HG03558 (cell line): ENCODE data around the gene CSTPP1.
A peak's percentile ranks its signal among the peaks of the same experiment; 100 is the strongest.

Experiments
- ATAC-seq: cut with Tn5 transposase; IDR thresholded peaks from one replicate; pipeline ENCODE4 v1.9.1; 2021; ENCODE audit warnings: moderate number of reproducible peaks; ENCODE audit not compliant: unreplicated experiment; ENCODE audit errors: extremely low read depth

Gene CSTPP1

DNA sequence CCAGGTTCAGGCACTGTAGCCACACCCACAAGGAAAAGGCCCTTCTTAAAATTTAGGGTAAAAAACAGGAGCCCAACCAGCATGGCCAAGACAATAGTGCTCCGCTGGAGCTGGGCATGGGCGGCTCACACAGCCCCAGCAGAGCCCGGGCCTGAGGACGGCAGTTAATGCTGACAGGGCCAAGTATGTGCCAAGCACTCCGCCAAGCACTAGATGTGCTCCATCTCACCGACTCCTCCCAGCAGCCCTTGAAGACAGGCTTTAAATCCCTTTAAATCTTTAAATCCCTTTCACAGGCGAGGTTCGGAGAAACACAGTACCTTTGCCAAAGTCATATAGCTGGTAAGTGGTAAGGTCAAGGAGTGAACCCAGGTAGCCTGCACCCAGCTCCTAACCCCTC is 235.3 kb downstream of the CSTPP1 start:
- no peak for ATAC-seq

DNA sequence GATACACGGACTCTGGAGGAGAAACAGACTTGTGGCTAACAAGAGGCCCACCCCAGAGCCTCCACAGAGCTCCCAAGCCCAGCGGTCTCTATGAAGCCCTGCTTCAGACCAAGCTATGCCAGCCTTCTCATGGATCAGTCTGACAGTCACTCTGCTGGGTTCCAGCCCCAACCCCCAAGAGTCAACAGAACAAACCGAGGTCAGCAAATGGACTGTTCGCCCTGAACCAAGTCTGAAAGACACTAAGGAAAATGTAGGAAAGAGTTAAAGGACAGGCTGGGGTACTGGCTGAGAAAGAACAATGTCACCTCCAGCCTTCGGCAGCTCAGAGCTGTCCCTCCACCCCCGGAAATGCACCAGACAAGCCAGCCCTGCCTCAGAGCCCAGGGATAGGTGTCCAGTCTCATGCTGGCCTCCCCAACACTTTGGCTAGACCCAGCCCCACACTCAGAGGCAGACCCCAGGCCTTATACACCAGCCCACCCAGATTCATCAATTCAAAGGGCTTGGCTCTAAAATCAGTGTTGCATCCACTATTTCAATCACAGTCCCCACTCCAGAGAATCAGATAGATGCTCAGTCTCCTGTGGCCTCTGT is 236.3 kb downstream of the CSTPP1 start:
- ATAC-seq, result no peak

DNA sequence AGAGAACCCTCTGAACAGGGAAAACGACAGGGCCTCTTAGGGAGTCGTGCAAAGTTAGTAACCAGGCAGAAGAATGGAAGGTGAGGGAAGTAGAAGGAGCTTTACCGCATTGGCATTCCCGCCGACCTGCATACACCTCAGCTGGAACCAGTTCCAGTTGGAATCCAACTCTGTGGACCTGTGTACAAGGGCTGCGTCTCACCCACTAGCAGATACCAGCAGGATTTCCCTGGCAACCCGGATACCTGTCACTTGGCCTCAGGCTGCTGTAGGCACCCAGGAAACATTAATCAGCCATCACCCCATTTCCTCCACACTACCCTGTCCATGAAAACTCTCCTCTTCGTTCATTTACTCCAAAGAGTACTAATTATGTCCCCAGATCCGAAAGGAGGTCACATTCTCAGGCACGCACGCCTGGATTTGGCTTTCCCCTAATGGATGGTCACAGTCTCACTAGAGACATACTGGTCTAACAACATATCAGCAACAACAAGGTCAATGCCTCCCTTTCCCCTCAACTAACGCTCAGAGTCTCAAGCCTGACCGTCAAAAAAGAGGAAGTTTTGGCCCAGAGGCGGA is 239.3 kb downstream of the CSTPP1 start:
- ATAC-seq, result no peak

DNA sequence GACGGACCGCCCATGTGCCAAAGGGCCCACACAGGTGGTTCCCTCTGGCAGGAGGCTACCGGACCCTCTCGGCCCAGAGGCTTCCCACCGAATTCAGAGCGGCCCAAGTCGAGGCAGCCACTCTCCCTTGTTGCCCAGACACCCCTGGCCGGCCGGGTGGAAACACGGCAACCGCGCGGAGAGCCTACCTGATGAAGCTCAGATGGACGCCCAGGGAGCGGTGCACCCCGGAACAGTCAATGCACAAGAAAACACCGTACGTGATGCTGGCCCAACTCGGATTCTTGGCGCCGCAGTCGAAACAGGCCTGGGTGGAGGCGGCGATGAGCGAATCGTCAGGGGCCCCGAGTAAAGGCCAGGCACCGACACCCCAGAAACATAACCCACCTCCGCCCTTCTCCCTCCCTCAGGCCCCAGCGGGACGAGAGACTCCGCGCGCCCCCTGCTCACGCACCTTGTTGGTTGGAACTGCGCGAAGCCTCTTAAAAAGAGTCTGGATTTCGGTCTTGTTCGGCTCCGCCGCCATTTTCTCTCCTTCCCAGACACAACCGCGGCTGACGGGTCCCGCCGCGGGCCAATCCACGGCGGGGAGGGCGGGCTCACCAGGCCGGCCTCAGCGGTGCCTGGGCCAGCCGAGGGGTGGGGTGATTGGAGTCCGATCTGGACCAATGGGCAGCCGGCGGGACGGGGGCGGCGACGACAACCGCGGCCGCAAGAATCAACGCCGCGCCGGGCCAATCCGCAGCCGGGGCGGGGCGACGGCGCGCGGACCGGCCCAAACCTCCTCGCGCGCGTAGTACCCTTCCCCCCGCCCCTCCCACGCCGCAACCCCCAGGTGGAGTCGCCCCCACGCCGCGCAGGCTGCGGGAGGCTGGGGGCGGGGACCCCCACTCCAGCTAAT is 240.0 kb downstream of the CSTPP1 start, which contains the start of gene ARFGAP2:
ARFGAP2 (minus strand) TSS at position 552 of the 901 bp plus-strand sequence; CDS start at position 526, 26 bp downstream.
- ATAC-seq, result peak; percentile 74

DNA sequence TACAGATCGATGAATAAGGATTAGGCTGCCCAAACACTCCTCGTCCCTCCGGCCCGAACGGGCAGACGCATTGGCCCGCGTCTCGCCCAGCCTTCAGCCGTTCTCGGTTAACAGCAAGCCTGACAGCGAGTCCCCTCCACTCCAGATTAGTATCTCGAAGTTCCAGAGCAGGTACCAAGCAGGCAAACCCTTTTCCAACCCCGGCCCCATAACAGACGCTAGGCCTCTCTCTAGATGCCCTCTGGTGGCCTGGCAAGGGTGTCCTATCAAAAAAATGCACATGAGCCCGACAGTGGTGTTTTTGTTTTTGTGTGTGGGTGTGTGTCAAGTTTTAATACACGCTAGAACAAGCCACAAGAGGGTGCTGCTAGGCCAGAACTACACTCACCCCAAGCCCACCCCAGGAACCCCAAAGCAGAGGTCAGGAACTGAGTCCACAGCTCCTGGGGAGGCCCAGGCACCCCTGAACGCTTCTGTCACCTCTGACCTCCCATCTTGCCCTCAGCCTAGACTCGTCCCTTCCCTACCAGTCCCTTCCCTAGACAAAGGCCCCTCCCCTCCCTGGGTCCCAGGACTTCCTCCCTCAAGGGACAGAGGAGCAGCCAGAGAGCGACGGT is 240.8 kb downstream of the CSTPP1 start:
- ATAC-seq, result peak; percentile 7

DNA sequence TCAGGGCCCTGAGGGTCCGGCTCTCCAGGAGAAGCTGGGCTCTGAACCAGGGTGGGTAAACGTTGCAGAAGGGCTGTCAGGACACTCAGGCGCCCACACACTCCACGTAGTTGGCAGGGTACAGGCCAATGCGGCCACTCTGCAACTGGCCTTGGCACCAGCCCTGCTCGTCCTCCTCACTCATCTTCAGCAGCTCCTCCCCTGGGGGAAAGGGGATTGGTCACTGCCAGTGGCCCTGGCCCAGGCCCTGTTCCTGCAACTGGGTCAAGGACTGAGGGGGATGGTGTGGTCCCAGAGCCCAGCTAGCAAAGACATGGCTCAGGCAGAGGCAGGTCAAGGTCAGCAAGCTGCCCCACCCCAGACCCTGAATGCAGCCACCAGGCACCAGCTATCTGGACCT is 241.3 kb downstream of the CSTPP1 start:
- no peak for ATAC-seq

DNA sequence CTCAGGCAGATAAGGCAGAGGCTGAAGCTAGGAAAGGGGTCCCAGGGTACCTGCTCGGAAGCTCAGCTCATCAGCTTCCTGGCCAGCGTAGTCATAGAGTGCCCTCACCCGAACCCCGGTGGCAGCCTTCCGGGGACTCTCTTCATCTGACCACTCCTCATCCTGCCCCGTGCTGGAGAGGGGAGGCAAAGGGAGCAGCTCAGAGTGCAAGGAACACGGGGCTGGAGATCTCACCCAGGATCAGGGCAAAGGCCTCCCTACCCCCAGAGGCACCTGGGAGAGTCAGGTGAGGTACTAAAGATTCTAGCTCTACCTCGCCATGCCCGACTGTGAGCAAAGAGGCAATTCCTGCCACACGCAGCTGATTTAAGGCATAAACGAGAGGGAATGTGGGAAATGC is 241.8 kb downstream of the CSTPP1 start:
- no peak for ATAC-seq

DNA sequence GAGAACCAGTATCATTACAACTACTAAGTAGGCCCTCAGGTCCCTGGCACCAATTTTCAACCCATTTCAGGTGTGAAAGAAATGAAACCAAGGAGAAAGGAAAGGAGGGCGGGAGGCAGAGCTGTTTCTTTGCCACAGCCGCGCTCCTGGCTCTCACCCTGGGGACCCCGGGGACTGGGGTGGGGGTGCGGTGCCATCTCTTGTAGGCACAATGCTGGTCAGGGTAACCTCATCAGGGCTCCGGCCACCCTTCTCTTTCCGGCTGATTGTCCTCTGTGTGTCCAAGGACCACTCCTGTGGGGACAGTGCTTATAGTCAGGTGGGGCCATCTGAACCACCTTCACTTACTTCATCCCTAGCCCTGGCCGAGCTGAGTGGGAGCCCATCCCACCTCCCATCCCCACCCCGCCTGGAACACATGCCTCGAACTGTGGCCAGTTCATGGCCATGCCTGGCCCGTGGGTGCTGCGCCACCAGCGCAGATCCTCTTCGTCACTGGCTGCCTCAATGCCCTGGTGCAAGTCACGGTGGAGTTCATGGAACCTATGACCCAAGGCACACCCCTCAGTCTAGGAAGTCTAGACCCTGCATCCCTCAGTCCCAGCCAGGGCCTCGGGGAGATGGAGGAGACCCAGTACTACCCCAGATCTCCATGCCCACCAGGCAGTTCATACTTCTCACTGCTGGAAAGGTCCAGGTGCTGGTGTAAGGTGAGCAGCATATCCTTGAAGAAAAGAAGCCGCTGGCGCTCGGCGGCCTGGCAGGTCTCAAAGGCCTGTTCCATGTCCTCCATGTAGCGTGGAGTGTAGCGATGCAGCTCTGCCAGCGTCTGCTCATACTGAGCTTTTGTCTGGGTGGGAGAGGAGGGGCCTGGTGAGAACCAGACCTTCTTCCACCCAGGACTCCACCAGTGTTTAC is 242.4 kb downstream of the CSTPP1 start:
- no peak for ATAC-seq

DNA sequence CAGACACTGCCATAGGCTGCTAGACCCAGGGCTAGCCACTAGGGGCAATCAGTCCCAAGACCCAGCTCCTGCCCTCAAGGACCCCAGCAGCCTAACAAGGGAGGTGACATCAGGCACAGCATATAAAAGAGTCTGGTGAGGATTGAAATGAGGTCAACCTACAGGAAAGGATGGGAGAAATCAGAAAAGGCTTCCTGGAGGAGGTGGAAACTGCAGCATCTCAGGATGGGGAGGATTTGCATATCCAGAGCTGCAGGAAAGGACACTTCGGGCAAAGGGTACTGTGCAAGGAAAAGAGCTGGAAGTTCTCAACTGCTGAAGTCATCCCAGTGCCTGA is 243.1 kb downstream of the CSTPP1 start:
- no peak for ATAC-seq

DNA sequence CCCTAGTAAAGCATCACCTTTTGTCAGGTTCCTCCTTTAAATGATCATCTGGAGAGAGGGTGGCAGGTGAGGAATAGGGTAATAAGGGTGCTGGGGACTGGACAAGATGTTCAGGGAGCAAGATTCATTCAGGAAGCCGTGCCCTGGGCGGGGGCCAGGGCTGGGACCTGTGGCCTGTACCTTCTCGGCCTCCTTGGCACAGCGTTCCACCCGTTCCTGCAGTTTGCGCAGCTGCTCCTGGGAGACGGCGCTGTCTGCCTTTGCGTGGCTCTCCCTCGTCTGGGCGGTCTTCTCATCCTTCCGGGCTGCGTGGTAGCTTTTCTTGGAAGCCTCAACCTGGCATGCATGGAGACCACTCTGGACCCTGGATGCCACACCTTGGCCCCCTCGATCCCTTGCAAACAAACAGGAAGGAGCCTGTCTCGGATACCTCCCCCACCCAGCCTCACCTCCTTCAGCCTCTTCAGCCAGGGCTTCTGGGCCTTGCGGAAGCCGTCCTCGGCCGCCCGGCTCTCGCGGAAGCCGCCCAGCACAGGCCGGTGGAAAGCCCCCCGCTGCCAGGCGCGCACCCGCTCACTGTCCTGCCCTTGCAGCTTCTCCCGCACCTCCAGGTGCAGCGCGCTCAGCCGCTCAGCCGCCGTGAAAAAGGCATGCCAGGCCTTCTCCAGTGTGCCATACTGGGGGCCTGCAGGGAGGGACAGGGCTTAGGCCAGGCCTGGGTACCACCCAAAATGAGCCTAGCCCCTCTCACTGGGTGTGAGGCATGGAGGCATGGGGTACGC is 243.6 kb downstream of the CSTPP1 start:
- no peak for ATAC-seq

DNA sequence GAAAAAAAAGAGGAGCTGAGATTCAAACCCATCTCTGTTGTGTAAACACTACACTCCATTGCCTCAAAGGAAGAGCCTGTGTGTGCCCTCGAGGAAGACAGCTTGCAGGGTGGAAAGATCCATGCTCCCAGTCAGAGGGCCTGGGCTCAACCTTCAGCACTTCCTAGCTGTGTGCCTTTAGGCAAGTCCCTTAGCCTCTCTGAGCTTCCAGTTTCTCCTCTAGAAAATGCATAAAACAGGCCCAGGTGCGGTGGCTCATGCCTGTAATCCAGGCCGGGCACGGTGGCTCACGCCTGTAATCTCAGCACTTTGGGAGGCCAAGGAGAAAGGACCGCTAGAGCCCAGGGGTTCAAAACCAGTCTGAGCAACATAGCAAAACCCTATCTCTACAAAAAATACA is 244.7 kb downstream of the CSTPP1 start:
- no peak for ATAC-seq

DNA sequence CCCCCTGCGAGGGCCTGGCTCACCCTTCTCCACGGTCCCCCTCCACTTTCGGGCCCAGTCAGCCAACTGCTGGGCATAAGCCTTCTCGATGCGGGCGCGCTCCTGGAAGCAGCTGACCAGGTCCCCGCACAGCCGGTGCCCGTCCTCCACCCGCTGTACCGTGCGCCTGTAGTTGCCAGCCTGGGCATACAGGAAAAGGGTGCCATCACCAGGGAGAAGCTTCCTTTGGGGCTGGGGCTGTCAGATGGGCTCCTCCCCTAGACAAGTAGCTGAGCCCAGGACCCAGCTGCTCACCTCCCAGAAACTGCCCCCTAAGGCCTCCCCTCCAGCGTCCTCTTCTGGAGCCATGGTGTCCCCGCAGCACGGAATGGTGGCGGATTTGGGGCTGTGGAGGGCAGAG is 245.8 kb downstream of the CSTPP1 start:
- no peak for ATAC-seq

DNA sequence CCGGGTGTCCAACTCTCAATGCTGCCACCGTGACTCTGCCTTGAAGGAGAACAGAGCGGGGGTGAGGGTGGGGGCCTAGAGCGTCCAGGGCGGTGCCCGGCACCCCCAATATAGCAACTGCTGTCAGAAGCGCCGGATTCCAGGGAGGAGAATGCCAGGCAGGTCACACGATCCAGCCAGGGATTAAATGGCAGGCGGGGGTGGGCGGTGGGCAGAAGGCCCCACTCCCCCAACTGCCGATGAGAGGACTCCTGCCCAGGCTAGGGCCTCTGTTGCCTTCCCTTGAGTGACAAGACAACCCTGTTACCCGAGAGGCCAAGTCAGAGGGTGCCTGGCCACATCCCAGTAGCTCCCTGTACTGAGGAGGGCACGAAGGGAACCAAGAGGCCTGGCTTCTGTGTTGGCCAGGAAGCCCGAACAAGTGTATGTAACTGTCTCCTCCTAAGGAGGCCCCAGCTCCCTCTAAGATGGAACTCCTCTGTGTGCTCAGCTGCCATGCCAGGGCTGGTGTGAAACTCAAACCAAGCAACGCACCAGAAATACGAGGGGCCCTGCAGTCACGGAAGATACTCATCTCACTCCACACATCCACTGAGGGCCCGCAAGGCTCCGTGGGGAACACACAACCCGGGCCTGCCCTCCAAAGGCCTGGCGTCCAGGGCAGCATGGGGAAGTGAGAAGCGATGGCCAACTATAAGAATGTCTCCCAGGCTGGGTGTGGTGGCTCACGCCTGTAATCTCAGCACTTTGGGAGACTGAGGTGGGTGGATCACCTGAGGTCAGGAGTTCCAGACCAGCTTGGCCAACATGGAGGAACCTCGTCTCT is 246.7 kb downstream of the CSTPP1 start:
- ATAC-seq, result no peak

DNA sequence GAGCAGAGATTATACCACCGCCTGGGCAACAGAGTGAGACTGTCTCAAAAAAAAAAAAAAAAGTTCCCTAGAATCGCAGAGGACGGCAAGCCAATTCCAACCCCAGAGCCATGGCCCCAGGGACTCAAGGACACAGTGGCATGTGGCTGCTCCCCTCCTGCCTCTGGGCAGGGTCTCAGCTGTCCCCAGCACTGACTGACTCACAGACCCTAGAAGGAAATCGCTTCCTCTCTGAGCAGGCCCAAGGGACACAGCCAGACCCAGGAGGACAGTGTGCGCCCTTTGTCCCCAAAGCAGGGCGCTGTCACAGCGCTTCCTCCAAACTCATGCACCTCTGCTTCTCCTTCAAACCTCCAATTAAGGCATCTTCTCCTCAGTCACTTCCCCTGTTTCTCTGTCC is 247.4 kb downstream of the CSTPP1 start:
- ATAC-seq, result no peak

DNA sequence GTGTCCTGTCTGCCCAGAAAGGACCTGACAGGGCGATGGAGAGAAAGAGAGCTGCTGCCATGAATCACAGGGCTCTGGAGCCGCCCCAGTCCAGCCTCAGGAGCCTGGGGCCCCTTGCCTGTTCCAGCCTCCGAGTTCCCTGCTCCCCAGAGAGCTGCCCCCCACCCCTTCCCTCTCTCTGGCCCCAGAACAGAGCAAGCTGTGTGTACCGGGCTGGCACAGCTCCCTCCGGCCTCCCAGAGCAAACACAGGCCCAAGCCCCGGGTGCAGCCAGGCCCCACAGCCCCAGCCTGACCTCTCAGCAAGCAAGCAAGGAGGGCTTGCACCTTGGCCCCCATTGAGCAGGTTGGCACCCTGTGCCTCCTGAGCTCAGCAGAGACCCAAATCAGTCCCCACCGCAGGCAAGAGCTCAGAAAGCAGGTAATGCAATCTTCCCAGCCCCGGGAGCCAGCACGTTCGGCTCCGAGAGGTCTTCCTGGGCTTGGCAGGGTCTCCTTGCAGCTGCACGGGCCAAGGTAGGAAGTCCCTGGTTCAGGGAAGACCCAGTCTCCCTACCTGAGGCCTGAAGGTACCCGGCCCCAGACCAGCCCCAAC is 248.2 kb downstream of the CSTPP1 start:
- no peak for ATAC-seq

DNA sequence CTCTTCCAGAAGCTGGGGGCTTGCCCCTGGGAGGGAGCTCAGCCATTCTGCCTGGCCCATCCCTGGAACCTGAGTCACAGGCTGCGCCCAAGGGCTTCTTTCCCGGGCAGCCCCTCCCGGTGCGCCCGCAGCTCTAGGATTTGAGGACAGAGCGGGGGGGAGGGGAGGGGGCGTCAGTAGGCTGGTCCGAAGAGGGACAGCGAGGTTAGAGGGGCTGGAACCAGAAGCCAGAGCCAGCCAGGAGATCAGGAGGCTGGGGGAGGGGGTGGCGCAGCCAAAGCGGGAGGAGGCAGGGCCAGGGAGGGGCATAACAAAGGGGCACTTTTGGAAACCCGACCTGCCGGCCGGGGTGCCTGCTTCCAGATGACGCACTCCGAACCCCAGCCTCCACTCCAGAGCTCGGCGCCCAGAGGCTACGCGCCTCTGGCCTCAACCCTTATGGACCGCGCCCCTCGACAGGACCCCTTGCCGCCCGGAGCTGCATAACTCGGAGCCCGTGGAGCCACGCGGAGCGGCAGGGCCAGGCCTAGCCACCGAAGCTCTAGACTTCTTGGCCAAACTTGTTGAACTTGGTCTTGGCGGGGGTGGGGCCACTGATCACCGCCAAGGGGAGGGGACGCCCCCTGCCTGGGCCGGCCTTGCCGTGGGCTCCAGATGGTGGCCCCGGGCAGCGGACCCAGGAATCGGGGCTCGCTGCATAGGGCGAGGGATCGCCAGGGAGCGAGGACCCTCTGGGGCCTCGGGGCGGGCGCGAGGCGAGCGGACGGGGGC is 248.9 kb downstream of the CSTPP1 start:
- ATAC-seq, result no peak

DNA sequence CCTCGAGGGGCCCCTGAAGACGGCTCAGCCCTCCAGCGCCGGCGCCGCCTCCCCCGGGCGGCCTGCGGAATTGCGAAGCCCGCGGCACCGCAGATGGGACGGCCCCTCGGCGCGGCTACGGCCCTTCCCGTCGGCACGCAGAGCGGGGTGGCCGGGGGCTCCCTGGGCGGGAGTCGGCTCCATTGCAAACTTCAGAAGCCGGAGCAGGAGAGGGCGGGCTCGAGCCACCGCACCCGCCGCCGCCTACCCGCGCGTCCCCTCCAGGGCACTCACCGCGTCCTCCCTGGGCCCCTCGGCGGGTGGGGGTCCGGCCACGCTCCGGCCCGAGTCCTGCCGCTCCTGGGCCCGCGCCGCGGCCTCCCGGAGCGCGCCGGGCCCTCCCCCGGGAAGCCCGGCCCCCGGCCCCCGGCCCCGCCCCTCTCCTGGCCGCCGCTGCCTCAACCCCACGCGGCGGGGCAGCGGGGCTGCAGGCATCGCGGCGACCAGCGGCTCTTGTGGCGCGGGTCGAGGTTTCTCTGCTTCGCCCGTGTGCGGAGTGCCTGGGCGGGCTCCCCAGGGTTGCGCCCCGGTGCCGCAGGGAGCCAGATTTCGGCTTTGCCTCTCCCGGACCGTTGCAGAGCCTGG is 249.6 kb downstream of the CSTPP1 start, which contains the start of gene PACSIN3:
PACSIN3 (minus strand) TSS at position 359 of the 624 bp plus-strand sequence. CDS start 3,707 bp downstream, outside the sequence.
- ATAC-seq, result no peak
